Measurements from ENCODE around the gene RERE.

Gene RERE

DNA sequence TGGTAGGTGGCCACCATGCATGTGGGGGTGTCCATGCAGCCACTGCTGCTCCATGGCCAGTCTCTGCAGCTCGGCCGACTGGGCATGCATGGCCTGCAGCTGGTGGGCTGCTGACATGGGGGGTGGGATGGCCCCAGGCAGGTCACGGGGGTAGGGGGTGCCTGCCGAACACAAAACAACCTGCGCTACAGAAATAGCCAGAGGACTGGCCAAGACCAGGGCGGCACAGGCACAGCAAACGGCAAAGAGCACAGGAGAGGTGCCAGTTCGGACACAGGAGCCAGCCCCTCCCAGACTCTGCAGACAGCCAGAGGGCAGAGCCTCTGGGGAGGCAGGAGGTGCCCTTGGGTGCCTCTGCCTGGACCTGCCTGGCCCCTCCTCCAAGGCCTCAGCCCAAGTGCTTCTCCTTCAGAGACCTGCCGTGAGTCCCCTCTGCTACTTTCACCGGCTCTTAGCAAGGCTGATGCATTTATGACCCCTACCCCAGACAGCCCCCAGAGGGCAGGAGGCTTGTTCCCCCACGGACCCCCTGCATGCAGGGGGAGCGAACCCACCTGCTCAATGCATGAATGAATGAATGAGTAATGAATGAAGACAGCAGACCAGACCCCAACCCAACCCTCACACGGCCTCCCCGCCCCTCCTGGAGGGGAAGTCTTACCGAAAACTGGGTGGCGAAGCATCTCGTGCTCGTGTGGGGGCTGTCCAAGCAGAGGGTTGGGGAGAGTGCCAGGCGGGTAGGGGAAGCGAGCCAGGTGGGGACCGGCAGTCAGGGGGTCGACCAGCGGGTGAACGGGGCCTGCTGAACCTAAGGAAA lies 461.8 kb downstream of the RERE start:
- DNase-seq = no peak

- no peak for DNase-seq
Measured at GRCh38 chr1:8354038-8354437, 463.4 kb downstream of the RERE start.

DNA sequence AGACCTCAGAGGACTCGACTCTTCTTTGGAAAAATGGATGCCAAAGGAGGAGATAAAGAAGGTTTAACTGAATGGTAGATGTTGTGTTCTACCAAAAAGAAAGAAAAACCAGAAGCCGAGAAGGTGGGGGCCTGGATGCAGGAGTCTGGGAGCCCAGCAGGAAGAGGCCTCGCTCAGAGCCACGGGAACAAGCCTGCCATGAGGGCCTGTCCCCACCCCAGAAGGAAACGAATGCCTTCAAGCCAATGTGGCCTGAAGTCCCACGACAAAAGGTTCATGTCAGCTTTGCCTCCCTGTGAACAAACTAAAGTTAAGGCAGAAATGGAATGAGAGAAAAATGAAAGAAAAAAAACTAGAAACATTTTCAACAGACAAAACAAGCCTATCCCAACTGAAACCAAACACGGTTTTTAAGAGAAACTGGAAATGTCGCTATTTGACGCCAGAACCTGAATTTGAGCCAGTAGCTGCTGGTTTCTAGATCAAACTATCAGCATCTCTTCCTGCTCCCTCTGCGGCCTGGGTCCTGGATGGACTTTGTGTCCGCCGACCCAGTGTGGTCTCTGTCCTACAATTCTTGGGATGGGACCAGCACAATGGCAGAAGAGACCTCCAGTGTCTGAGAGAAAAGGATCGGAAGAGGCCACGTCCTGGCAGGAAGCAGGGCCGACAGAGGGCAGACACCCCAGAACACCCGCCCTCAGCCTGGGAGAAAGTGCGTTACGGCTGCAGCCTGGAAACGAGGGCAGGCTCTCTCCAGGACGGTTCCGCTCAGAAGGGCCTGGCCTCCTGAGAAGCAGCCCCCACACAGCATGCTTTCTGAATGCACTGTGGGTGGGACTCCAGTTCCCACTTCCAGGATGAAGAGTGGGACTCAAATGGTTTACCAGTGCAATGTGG lies 464.3 kb downstream of the RERE start:
- no peak for DNase-seq

DNA sequence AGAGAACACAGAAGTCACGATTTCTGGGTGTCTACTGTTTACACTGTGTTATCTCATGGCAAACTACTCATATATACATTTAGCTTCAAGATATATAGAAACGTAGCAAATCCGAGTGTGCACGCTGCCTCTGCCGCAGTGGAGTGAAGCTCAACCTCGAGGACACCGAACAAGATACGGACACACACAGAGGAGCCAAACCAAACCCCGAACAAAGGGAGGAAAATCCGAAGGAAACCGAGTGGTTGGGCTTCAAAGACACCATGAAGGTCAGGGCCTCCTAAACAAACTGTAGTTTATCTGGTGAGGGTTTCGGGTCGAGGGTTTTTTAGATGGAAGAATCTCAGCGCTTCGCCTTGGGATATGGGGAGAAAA lies 465.0 kb downstream of the RERE start:
- no peak for DNase-seq

DNA sequence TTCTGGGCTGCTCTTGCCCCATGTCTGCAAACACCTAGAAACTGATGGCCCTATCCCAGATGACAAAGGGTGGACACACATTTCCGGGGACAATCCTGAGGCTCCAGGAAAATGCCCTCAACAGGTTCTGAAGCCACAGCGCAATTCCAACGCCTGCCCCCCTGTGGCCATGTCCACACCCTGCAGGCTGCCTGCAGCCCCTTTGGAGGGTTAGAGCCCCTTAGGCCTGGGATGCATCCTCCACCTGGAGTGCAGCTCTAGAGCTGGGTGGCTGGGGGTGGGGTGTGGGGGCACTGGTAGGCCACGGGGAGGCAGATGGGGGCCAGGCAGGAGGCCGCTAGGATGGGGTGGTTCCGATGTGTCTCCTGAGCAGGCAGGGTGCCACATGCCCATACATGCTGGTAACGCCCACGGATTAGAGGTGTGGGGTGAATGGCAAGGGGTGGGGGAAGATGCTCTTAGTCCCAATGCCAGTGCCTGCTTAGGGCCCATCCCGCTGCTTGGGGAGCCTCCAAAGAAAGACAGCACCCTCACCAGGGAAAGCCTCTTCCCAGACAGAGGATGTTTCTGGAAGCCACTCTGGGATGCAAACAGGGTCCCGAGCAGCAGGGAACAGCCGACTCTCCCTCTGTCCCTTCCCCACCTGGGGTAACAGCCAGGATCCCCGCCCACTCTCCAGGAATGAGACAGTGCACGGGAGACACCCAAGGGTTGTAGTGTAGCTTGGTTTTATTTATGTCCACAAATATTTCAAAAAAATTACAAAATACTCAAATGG lies 465.6 kb downstream of the RERE start:
- peak; percentile 30 for DNase-seq

- no peak for DNase-seq
Measured at GRCh38 chr1:8350914-8351684, 466.3 kb downstream of the RERE start.

GRCh38 chr1:8349961-8350360 lies 467.5 kb downstream of the RERE start:
- DNase-seq = peak; percentile 42

- DNase-seq = no peak
Measured at GRCh38 chr1:8349473-8349865, 468.0 kb downstream of the RERE start.

DNA sequence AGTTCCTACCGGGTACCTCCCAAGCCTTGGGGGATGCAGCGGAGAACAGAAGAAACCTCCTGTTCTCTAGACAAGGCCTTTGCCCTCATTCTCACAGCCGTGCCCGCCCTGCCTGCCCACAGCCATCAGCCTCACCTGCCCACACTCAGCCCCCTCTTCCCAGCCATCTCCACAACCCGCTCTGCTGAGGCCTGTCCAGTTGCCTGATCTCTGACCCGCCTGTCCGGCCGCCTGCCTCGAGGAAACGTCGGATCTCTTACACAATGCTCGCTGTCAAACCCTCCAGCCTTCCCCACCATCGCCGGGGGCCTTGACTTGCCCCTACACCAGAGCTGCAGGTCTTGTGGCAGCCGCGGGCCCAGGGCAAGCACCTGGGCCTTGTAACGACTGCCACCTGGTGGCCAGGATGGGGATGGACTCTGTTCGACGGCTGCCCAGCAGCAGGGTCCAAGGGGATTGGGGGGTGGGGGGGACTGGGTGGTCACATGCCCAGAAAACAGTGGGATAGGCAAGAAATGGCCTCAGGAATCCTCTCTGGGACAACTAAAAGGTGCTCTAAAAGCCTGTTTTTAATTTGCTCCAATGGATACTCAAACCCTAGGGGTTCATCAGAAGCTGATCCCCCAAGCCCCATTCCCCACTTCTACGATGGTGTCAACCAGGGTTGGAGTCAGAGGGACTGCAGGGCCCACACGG lies 468.5 kb downstream of the RERE start:
- DNase-seq = peak; percentile 60

DNA sequence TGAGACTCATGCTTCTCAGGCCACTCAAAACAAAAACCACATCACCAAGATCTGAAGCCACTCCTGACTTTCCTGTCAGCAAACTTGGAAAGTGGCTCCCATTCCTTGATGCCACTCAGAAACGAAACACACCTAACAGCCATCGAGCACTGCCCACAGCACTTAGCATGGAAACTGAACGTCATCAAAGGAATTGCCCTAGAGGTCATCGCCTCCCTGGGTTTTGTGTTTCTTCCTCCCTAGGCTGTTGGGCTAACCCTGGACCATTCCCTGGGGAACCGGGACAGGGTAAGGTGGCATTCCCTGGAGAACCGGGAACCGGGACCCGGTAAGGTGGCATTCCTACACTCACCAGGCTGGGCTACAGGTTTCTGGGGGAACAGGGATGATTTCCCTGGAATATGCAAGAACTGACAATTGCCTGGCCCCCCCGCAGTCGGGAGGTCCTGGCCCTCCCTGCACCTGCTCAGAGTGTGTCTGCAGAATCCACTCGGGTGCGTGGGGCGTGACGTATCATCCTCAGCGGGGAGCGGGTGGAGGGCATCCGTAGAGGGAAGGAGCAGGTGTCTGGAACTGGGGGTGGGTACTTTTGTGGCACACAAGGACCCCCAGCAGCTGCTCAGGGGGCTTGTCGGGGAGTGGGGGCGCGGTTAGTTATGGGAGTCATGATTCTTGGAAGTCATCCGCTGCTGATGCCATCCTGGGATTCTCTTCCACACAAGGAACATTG lies 469.2 kb downstream of the RERE start:
- no peak for DNase-seq

GRCh38 chr1:8347635-8348034 lies 469.8 kb downstream of the RERE start:
- DNase-seq = no peak

GRCh38 chr1:8345621-8346415 lies 471.6 kb downstream of the RERE start:
- DNase-seq = no peak

GRCh38 chr1:8344893-8345507 lies 472.4 kb downstream of the RERE start:
- DNase-seq = no peak

DNA sequence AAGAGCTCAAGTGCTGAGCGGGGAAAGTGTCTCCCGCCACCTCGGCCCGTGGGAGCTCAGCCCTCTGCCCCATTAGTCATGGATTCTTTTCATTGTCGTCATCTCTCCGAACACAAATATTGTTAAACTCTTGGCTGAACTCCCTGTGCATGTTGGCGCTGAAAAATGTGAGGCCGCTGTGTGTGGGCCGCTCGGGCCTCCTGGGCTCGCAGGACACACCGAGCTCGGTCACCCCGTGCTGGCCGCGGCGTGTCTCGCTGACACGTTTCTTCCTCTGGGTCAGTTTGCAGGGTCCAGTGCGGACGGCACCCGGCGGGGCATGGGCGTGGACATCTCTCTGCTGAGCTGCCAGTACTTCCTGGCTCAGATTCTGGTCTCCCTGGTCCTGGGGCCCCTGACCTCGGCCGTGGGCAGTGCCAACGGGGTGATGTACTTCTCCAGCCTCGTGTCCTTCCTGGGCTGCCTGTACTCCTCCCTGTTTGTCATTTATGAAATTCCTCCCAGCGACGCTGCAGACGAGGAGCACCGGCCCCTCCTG lies 473.9 kb downstream of the RERE start:
- peak; percentile 95 for DNase-seq

GRCh38 chr1:8343044-8343443 lies 474.4 kb downstream of the RERE start:
- no peak for DNase-seq

DNA sequence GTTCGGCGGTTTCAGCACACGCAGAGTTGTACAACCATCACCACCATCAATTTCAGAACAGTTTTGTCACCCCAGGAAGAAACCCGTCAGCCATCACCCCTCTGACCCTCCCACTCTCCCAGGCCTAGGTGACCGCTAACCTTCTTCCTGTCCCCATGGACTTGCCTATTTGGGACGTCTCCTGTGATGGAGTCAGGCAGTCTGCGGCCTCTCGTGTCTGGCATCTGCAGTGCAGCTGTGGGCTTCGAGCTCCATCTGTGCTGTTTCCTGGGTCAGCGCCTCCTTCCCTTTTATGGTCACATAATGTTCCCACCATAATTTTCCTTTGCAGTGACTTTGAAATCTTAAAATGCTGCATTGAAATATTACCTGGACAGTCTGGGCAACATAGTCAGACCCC lies 475.1 kb downstream of the RERE start:
- DNase-seq = peak; percentile 64

- no peak for DNase-seq
Measured at GRCh38 chr1:8340448-8340847, 477.0 kb downstream of the RERE start.

GRCh38 chr1:8339203-8339600 lies 478.2 kb downstream of the RERE start:
- no peak for DNase-seq

- no peak for DNase-seq
Measured at GRCh38 chr1:8338526-8339202, 478.8 kb downstream of the RERE start.

Measured in fibroblast of upper back skin (primary cell).